ENCODE data around the gene NCK2.

The NCK2 gene

GRCh38 chr2:105928563-105928962 lies 183.9 kb downstream of the NCK2 start:
- ChIA-PET POLR2A (no interaction called here), CTCF (no interaction called here)
- no peak overlapping the region for H3K4me3 ChIP-seq (ENCODE audit: low read depth, low read length)
- no peak for TF ChIP-seq CTCF (IDR thresholded peaks at IDR 0.05; ENCODE audit: insufficient read depth, low read length, missing control alignments)
- no peak for DNase-seq (ENCODE audit: low read depth, low spot score)

GRCh38 chr2:105929516-105929915 lies 184.8 kb downstream of the NCK2 start:
- no peak for DNase-seq (ENCODE audit: low read depth, low spot score)
- CTCF ChIA-PET = no interaction called here
- H3K4me3 ChIP-seq (ENCODE audit: low read depth, low read length) = no peak overlapping the region
- POLR2A ChIA-PET = no interaction called here
- TF ChIP-seq CTCF (IDR thresholded peaks at IDR 0.05; ENCODE audit: insufficient read depth, low read length, missing control alignments) = no peak

GRCh38 chr2:105932582-105932981 lies 187.9 kb downstream of the NCK2 start:
- CTCF ChIA-PET = no interaction called here
- no peak for TF ChIP-seq CTCF (IDR thresholded peaks at IDR 0.05; ENCODE audit: insufficient read depth, low read length, missing control alignments)
- no peak overlapping the region for H3K4me3 ChIP-seq (ENCODE audit: low read depth, low read length)
- no peak for DNase-seq (ENCODE audit: low read depth, low spot score)
- POLR2A ChIA-PET = no interaction called here

- H3K4me3 ChIP-seq (ENCODE audit: low read depth, low read length) = no peak overlapping the region
- TF ChIP-seq CTCF (IDR thresholded peaks at IDR 0.05; ENCODE audit: insufficient read depth, low read length, missing control alignments) = no peak
- no peak for DNase-seq (ENCODE audit: low read depth, low spot score)
- ChIA-PET CTCF (no interaction called here), POLR2A (no interaction called here)
Measured at GRCh38 chr2:105933906-105934305, 189.2 kb downstream of the NCK2 start.

GRCh38 chr2:105934467-105934866 lies 189.8 kb downstream of the NCK2 start:
- ChIA-PET POLR2A (no interaction called here), CTCF (interaction anchor here (0.9 kb wide), 1 partner anchor 203 kb away, joined by 3 read pairs; no protein-coding TSS in a partner anchor)
- TF ChIP-seq CTCF (IDR thresholded peaks at IDR 0.05; ENCODE audit: insufficient read depth, low read length, missing control alignments) = no peak
- no peak overlapping the region for H3K4me3 ChIP-seq (ENCODE audit: low read depth, low read length)
- DNase-seq (ENCODE audit: low read depth, low spot score) = no peak

GRCh38 chr2:105935063-105935462 lies 190.4 kb downstream of the NCK2 start:
- no peak overlapping the region for H3K4me3 ChIP-seq (ENCODE audit: low read depth, low read length)
- no peak for TF ChIP-seq CTCF (IDR thresholded peaks at IDR 0.05; ENCODE audit: insufficient read depth, low read length, missing control alignments)
- CTCF ChIA-PET = interaction anchor here (0.9 kb wide), 1 partner anchor 203 kb away, joined by 3 read pairs; no protein-coding TSS in a partner anchor
- DNase-seq (ENCODE audit: low read depth, low spot score) = no peak
- POLR2A ChIA-PET = no interaction called here

Data from AG04449 (cell line).